HepG2 (cell line): ENCODE data around the gene ANKS1B.
"Not testable (repeated sequence)": the region's sequence is repeated elsewhere in the genome, so short reads cannot be mapped to it uniquely, and the experiment has no call there.

Experiments used
- ADNP ChIP-seq: sonication (generic); formaldehyde crosslinking; IDR thresholded peaks from 2 replicates; pipeline ENCODE4 v1.4.0; 2020; ENCODE audit warnings: missing genetic modification reagents
- ELF4 ChIP-seq: sonication (generic); formaldehyde crosslinking; IDR thresholded peaks from 2 replicates; pipeline ENCODE4 v1.5.0; 2020; ENCODE audit warnings: missing genetic modification reagents, mild to moderate bottlenecking, moderate library complexity, borderline replicate concordance
- HINFP ChIP-seq: sonication (generic); formaldehyde crosslinking; IDR thresholded peaks from 2 replicates; pipeline ENCODE4 v1.4.0; 2020; ENCODE audit warnings: low read depth, mild to moderate bottlenecking, missing genetic modification reagents
- HNRNPL ChIP-seq: fragments of 200-400 bp; formaldehyde crosslinking; IDR thresholded peaks from 2 replicates; pipeline ENCODE4 v1.6.1; 2017; ENCODE audit warnings: mild to moderate bottlenecking, low read depth, low read length
- JUNB ChIP-seq: sonication (generic); formaldehyde crosslinking; IDR thresholded peaks from 2 replicates; pipeline ENCODE4 v1.8.0; 2022; ENCODE audit warnings: missing genetic modification reagents, mild to moderate bottlenecking, borderline replicate concordance
- SRSF9 ChIP-seq: fragments of 200-400 bp; formaldehyde crosslinking; IDR thresholded peaks from 2 replicates; pipeline ENCODE4 v1.6.1; 2018; ENCODE audit warnings: borderline replicate concordance, mild to moderate bottlenecking, low read depth, low read length; ENCODE audit not compliant: insufficient read depth, poor library complexity, severe bottlenecking

- not testable (repeated sequence) for TF ChIP-seq SRSF9; ADNP (CRISPR knock-in tag); ELF4 (CRISPR knock-in tag); HNRNPL; JUNB (CRISPR knock-in tag); HINFP (CRISPR knock-in tag)
Observed at GRCh38 chr12:99797931-99798330, 186.8 kb downstream of the ANKS1B start.
